OCI-LY3 (cell line): ENCODE results near the gene DROSHA.
A peak's percentile ranks its signal among the peaks of the same experiment; 100 is the strongest.

Experiments used
- H2AFZ ChIP-seq: fragments of 200-600, 300-600 bp; shearing (Covaris generic); 2 replicates; pipeline ENCODE4 v1.6.0; 2014; ENCODE audit warnings: antibody characterized with exemption, low read depth, low read length
- H3K27ac ChIP-seq: fragments of 200-600, 300-600 bp; sonication (generic); 2 replicates; pipeline ENCODE4 v1.5.1; 2014; ENCODE audit warnings: mild to moderate bottlenecking, low read length, moderate library complexity, mixed read lengths
- H3K27me3 ChIP-seq: fragments of 200-600, 300-600 bp; sonication (generic); 2 replicates; pipeline ENCODE4 v1.6.1; 2014; ENCODE audit warnings: low read depth, low read length, mixed read lengths
- H3K36me3 ChIP-seq: fragments of 200-600, 300-600 bp; sonication (generic); replicated peaks from 2 replicates; pipeline ENCODE3; 2014; ENCODE audit warnings: low read depth, low read length, mixed read lengths
- H3K4me1 ChIP-seq: fragments of 300-600, 200-600 bp; sonication (generic); 2 replicates; pipeline ENCODE4 v1.6.1; 2014; ENCODE audit warnings: low read length, mixed read lengths
- H3K4me2 ChIP-seq: fragments of 200-600, 300-600 bp; sonication (generic); 2 replicates; pipeline ENCODE4 v1.6.1; 2014; ENCODE audit warnings: low read length, mixed read lengths
- H3K4me3 ChIP-seq: fragments of 300-600, 200-600 bp; sonication (generic); 2 replicates; pipeline ENCODE4 v1.5.1; 2014; ENCODE audit warnings: antibody characterized with exemption, mild to moderate bottlenecking, low read length, moderate library complexity
- H3K79me2 ChIP-seq: fragments of 300-600, 200-600 bp; shearing (Covaris generic); 2 replicates; pipeline ENCODE4 v1.6.1; 2014; ENCODE audit warnings: mild to moderate bottlenecking, low read length, mixed read lengths
- H3K9ac ChIP-seq: fragments of 300-600, 200-600 bp; shearing (Covaris generic); 2 replicates; pipeline ENCODE4 v1.6.0; 2014; ENCODE audit warnings: mild to moderate bottlenecking, low read length, moderate library complexity
- H3K9me3 ChIP-seq: fragments of 200-600, 300-600 bp; shearing (Covaris generic); 2 replicates; pipeline ENCODE4 v1.6.1; 2014; ENCODE audit warnings: low read length, mixed read lengths; ENCODE audit not compliant: insufficient read depth
- H4K20me1 ChIP-seq: fragments of 200-600, 300-600 bp; sonication (generic); 2 replicates; pipeline ENCODE4 v1.6.1; 2016; ENCODE audit warnings: low read length, mixed read lengths; ENCODE audit not compliant: insufficient read depth
- CTCF ChIP-seq: fragments of 200-600, 300-600 bp; sonication (generic); IDR thresholded peaks from 2 replicates; pipeline ENCODE4 v1.5.1; 2014; ENCODE audit warnings: antibody characterized with exemption, low read length, low read depth
- EZH2phosphoT487 ChIP-seq: fragments of 200-600 bp; shearing (Covaris generic); IDR thresholded peaks from 2 replicates; pipeline ENCODE4 v1.6.1; 2018; ENCODE audit warnings: antibody characterized with exemption, mixed run types, low read depth

DROSHA gene

GRCh38 chr5:31392061-31392460, 139.8 kb downstream of the DROSHA start:
- H3K4me3 ChIP-seq: no peak overlapping the region
- no peaks in the 10 kb centered on the region for H3K9me3 ChIP-seq
- H3K79me2 ChIP-seq: no peaks in the 10 kb centered on the region
- H2AFZ ChIP-seq: no peak overlapping the region
- H3K9ac ChIP-seq: no peak overlapping the region
- peaks cover 10% of the 10 kb centered on the region for H3K4me1 ChIP-seq
- no peaks in the 10 kb centered on the region for H3K36me3 ChIP-seq
- TF ChIP-seq CTCF (no peak), EZH2phosphoT487 (no peak)
- H4K20me1 ChIP-seq: no peaks in the 10 kb centered on the region
- no peak overlapping the region for H3K4me2 ChIP-seq
- H3K27ac ChIP-seq: no peak overlapping the region
- no peaks in the 10 kb centered on the region for H3K27me3 ChIP-seq

- Histone ChIP-seq H2AFZ (no peak overlapping the region), H3K9ac (no peak overlapping the region), H3K4me3 (no peak overlapping the region), H3K36me3 (no peaks in the 10 kb centered on the region), H4K20me1 (no peaks in the 10 kb centered on the region), H3K9me3 (no peaks in the 10 kb centered on the region), H3K4me1 (peaks cover 10% of the 10 kb centered on the region), H3K4me2 (0 out of 2 replicates have a peak overlapping the region, but pooled peaks have one; percentile 17), H3K27ac (no peak overlapping the region), H3K79me2 (no peaks in the 10 kb centered on the region), H3K27me3 (no peaks in the 10 kb centered on the region)
- TF ChIP-seq EZH2phosphoT487 (no peak), CTCF (no peak)
Measured at GRCh38 chr5:31390256-31390655, 141.6 kb downstream of the DROSHA start.

GRCh38 chr5:31385774-31386537, 145.9 kb downstream of the DROSHA start:
- no peak overlapping the region for H3K9ac ChIP-seq
- H3K4me3 ChIP-seq: no peak overlapping the region
- H3K27ac ChIP-seq: no peak overlapping the region
- H3K4me2 ChIP-seq: no peak overlapping the region
- H3K4me1 ChIP-seq: peaks cover 30% of the 10 kb centered on the region
- TF ChIP-seq EZH2phosphoT487 (no peak), CTCF (no peak)
- peaks cover 7% of the 10 kb centered on the region for H3K27me3 ChIP-seq
- H3K79me2 ChIP-seq: no peaks in the 10 kb centered on the region
- no peaks in the 10 kb centered on the region for H4K20me1 ChIP-seq
- H3K9me3 ChIP-seq: no peaks in the 10 kb centered on the region
- H2AFZ ChIP-seq: no peak overlapping the region
- H3K36me3 ChIP-seq: no peaks in the 10 kb centered on the region

- H3K79me2 ChIP-seq: no peaks in the 10 kb centered on the region
- no peaks in the 10 kb centered on the region for H4K20me1 ChIP-seq
- H3K36me3 ChIP-seq: no peaks in the 10 kb centered on the region
- TF ChIP-seq EZH2phosphoT487: no peak
- no peak for TF ChIP-seq CTCF
- no peak overlapping the region for H2AFZ ChIP-seq
- H3K9me3 ChIP-seq: no peaks in the 10 kb centered on the region
- H3K27ac ChIP-seq: no peak overlapping the region
- H3K27me3 ChIP-seq: peaks cover 7% of the 10 kb centered on the region
- no peak overlapping the region for H3K9ac ChIP-seq
- H3K4me2 ChIP-seq: no peak overlapping the region
- H3K4me3 ChIP-seq: no peak overlapping the region
- H3K4me1 ChIP-seq: peaks cover 20% of the 10 kb centered on the region
Measured at GRCh38 chr5:31383734-31384133, 148.2 kb downstream of the DROSHA start.
